Neural progenitor cell (in vitro differentiated cells): ENCODE results near the gene SLCO2B1. TPM values are rescaled to one million over a fixed set of nuclear protein-coding genes. Genes with fewer than 3 reads are reported as not detected.

Source experiments
- DNase-seq: peaks from one replicate; pipeline ENCODE4 v3.0.0-alpha.2; 2016; ENCODE audit warnings: low spot score
- H2AFZ ChIP-seq: fragments of 200-600 bp; sonication (generic); replicated peaks from 2 replicates; pipeline ENCODE4 v1.6.1; 2016; ENCODE audit warnings: antibody characterized with exemption
- H3F3A ChIP-seq: fragments of 200-600 bp; sonication (generic); 2 replicates; pipeline ENCODE4 v1.6.1; 2016; ENCODE audit warnings: antibody characterized with exemption, low read depth
- H3K27ac ChIP-seq: fragments of 200-600 bp; sonication (generic); 2 replicates; pipeline ENCODE4 v1.5.1; 2016; ENCODE audit warnings: mild to moderate bottlenecking
- H3K27me3 ChIP-seq: fragments of 200-600 bp; sonication (generic); 2 replicates; pipeline ENCODE4 v1.6.1; 2016; ENCODE audit warnings: mild to moderate bottlenecking, moderate library complexity
- H3K36me3 ChIP-seq: fragments of 200-600 bp; sonication (generic); 2 replicates; pipeline ENCODE4 v1.5.1; 2016
- H3K4me1 ChIP-seq: fragments of 200-600 bp; sonication (generic); 2 replicates; pipeline ENCODE4 v1.6.1; 2016; ENCODE audit warnings: mixed run types
- H3K4me2 ChIP-seq: fragments of 200-600 bp; sonication (generic); 2 replicates; pipeline ENCODE4 v1.6.1; 2016
- H3K4me3 ChIP-seq: fragments of 200-600 bp; sonication (generic); 2 replicates; pipeline ENCODE4 v1.5.1; 2016
- H3K79me2 ChIP-seq: fragments of 200-600 bp; sonication (generic); 2 replicates; pipeline ENCODE4 v1.6.1; 2016; ENCODE audit warnings: low read depth
- H3K9ac ChIP-seq: fragments of 200-600 bp; sonication (generic); 2 replicates; pipeline ENCODE4 v1.6.1; 2016
- H3K9me3 ChIP-seq: fragments of 200-600 bp; sonication (generic); 2 replicates; pipeline ENCODE4 v1.5.1; 2016; ENCODE audit warnings: low read depth
- H4K20me1 ChIP-seq: fragments of 200-600 bp; sonication (generic); 2 replicates; pipeline ENCODE4 v1.6.1; 2016; ENCODE audit warnings: low read depth
- H3K27ac Mint-ChIP-seq: 3 replicates; pipeline ENCODE4 v1.8.0; 2021; ENCODE audit warnings: mixed read lengths
- H3K27me3 Mint-ChIP-seq: 2 replicates; pipeline ENCODE4 v1.8.0; 2022; ENCODE audit warnings: low read depth, mild to moderate bottlenecking, inconsistent platforms, moderate library complexity, mixed read lengths; ENCODE audit not compliant: insufficient read depth
- H3K36me3 Mint-ChIP-seq: 3 replicates; pipeline ENCODE4 v1.8.0; 2021; ENCODE audit warnings: mixed read lengths
- H3K4me1 Mint-ChIP-seq: 3 replicates; pipeline ENCODE4 v1.8.0; 2021; ENCODE audit warnings: mixed read lengths
- H3K4me3 Mint-ChIP-seq: 3 replicates; pipeline ENCODE4 v1.8.0; 2021; ENCODE audit warnings: mild to moderate bottlenecking, moderate library complexity, mixed read lengths
- H3K9me3 Mint-ChIP-seq: 3 replicates; pipeline ENCODE4 v1.8.0; 2020; ENCODE audit warnings: mixed read lengths
- EZH2 ChIP-seq: fragments of 200-600 bp; sonication (generic); IDR thresholded peaks from 2 replicates; pipeline ENCODE4 v1.6.1; 2017; ENCODE audit warnings: antibody characterized with exemption, mild to moderate bottlenecking, moderate library complexity
- EZH2phosphoT487 ChIP-seq: fragments of 200-600 bp; sonication (generic); IDR thresholded peaks from 2 replicates; pipeline ENCODE4 v1.6.1; 2017; ENCODE audit warnings: antibody characterized with exemption
- total RNA-seq: library from RNA; depleted of rRNA; stranded (reverse); fragments of >200 nt; gene quantifications from 2 replicates; pipeline ENCODE4 v1.2.3, GENCODE V29; 2015; ENCODE audit warnings: low replicate concordance
- TF ChIP-seq, protein P1 (sequence below): fragments of 200-600 bp; sonication (generic); IDR thresholded peaks from 2 replicates; pipeline ENCODE4 v1.5.1; 2017; ENCODE audit warnings: antibody characterized with exemption, mild to moderate bottlenecking

Gene SLCO2B1
- total RNA-seq, 1 donor from 2014 or later = 0.07 TPM

- H3K27me3 ChIP-seq = no peaks in the 10 kb centered on the region
- no peak overlapping the region for H3K27ac Mint-ChIP-seq
- no peaks in the 10 kb centered on the region for H3K4me1 ChIP-seq
- no peaks in the 10 kb centered on the region for H4K20me1 ChIP-seq
- H3K9ac ChIP-seq = no peak overlapping the region
- no peak overlapping the region for H2AFZ ChIP-seq
- H3K36me3 ChIP-seq = no peaks in the 10 kb centered on the region
- H3K79me2 ChIP-seq = no peaks in the 10 kb centered on the region
- no peaks in the 10 kb centered on the region for H3K9me3 ChIP-seq
- H3K4me1 Mint-ChIP-seq = peaks cover 6% of the 10 kb centered on the region
- peaks cover 10% of the 10 kb centered on the region for H3K27me3 Mint-ChIP-seq
- no peaks in the 10 kb centered on the region for H3K36me3 Mint-ChIP-seq
- no peak overlapping the region for H3K4me3 ChIP-seq
- no peak overlapping the region for H3K4me3 Mint-ChIP-seq
- DNase-seq = no peak
- H3F3A ChIP-seq = no peaks in the 10 kb centered on the region
- H3K9me3 Mint-ChIP-seq = no peaks in the 10 kb centered on the region
- no peak overlapping the region for H3K4me2 ChIP-seq
- TF ChIP-seq EZH2 = no peak
- TF ChIP-seq EZH2phosphoT487 = no peak
- TF ChIP-seq, protein P1, sequence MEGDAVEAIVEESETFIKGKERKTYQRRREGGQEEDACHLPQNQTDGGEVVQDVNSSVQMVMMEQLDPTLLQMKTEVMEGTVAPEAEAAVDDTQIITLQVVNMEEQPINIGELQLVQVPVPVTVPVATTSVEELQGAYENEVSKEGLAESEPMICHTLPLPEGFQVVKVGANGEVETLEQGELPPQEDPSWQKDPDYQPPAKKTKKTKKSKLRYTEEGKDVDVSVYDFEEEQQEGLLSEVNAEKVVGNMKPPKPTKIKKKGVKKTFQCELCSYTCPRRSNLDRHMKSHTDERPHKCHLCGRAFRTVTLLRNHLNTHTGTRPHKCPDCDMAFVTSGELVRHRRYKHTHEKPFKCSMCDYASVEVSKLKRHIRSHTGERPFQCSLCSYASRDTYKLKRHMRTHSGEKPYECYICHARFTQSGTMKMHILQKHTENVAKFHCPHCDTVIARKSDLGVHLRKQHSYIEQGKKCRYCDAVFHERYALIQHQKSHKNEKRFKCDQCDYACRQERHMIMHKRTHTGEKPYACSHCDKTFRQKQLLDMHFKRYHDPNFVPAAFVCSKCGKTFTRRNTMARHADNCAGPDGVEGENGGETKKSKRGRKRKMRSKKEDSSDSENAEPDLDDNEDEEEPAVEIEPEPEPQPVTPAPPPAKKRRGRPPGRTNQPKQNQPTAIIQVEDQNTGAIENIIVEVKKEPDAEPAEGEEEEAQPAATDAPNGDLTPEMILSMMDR = no peak
- no peak overlapping the region for H3K27ac ChIP-seq
These were observed 73.2 kb downstream of the SLCO2B1 start for GRCh38 chr11:75223954-75224643.

DNA sequence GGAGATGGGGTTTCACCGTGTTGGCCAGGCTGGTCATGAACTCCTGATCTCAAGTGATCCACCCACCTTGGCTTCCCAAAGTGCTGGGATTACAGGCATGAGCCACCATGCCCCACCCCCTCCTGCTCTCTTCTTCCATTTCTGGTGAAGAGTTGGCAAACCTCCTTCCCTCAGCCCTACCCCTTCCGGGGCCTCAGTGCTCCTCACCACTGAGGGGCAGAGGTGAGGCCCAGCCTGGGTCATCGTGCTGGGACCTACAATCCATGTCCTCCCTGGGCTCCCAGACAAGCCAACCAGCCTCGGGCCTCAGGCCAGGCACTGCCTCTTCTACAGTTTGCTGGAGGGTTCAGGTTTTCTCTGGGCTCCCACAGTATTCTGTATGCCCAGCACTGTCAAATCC, 74.9 kb downstream of the SLCO2B1 start:
- H3K9me3 ChIP-seq = no peaks in the 10 kb centered on the region
- H4K20me1 ChIP-seq = no peaks in the 10 kb centered on the region
- no peaks in the 10 kb centered on the region for H3K9me3 Mint-ChIP-seq
- no peaks in the 10 kb centered on the region for H3K36me3 Mint-ChIP-seq
- H3K27me3 Mint-ChIP-seq = peaks cover 9% of the 10 kb centered on the region
- H3K27ac ChIP-seq = no peak overlapping the region
- no peaks in the 10 kb centered on the region for H3K36me3 ChIP-seq
- DNase-seq = no peak
- H2AFZ ChIP-seq = no peak overlapping the region
- no peak overlapping the region for H3K27ac Mint-ChIP-seq
- H3K4me3 Mint-ChIP-seq = no peak overlapping the region
- no peaks in the 10 kb centered on the region for H3K79me2 ChIP-seq
- no peak overlapping the region for H3K4me3 ChIP-seq
- no peak overlapping the region for H3K9ac ChIP-seq
- no peak overlapping the region for H3K4me2 ChIP-seq
- H3K4me1 ChIP-seq = no peaks in the 10 kb centered on the region
- TF ChIP-seq EZH2phosphoT487 (no peak), EZH2 (no peak)
- TF ChIP-seq, protein P1 = no peak
- no peaks in the 10 kb centered on the region for H3K27me3 ChIP-seq
- peaks cover 6% of the 10 kb centered on the region for H3K4me1 Mint-ChIP-seq
- no peaks in the 10 kb centered on the region for H3F3A ChIP-seq

DNA sequence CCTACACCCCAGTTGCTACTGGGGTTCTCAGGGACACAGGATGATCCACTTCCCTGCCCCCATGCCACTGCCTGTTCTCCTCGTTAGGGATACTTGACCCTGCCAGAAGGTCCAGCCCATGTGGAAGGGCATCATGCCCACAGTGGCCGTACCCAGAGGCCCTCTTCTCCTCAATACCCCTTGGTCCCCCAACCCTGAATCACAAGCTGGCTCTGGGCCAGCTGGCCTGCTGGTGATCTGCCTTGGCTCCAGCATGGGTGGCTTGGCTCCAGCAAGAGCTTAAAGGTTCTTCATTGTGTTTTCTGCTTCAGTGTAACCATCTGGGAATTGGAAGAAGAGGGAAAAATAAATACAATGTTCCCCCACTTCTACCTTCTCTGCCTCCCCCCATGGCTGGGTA, 78.6 kb downstream of the SLCO2B1 start:
- no peak overlapping the region for H2AFZ ChIP-seq
- H3K4me1 ChIP-seq = no peaks in the 10 kb centered on the region
- H3K27ac Mint-ChIP-seq = no peak overlapping the region
- no peak overlapping the region for H3K4me3 ChIP-seq
- H3K9me3 ChIP-seq = no peaks in the 10 kb centered on the region
- TF ChIP-seq EZH2 = no peak
- H3K27me3 Mint-ChIP-seq = peaks cover 14% of the 10 kb centered on the region
- no peaks in the 10 kb centered on the region for H3K36me3 Mint-ChIP-seq
- peaks cover 14% of the 10 kb centered on the region for H4K20me1 ChIP-seq
- peaks cover 6% of the 10 kb centered on the region for H3K4me1 Mint-ChIP-seq
- no peaks in the 10 kb centered on the region for H3K79me2 ChIP-seq
- no peak overlapping the region for H3K9ac ChIP-seq
- H3K27me3 ChIP-seq = no peaks in the 10 kb centered on the region
- H3K36me3 ChIP-seq = no peaks in the 10 kb centered on the region
- DNase-seq = no peak
- no peak overlapping the region for H3K4me2 ChIP-seq
- no peaks in the 10 kb centered on the region for H3K9me3 Mint-ChIP-seq
- H3K4me3 Mint-ChIP-seq = no peak overlapping the region
- H3K27ac ChIP-seq = no peak overlapping the region
- H3F3A ChIP-seq = no peaks in the 10 kb centered on the region

DNA sequence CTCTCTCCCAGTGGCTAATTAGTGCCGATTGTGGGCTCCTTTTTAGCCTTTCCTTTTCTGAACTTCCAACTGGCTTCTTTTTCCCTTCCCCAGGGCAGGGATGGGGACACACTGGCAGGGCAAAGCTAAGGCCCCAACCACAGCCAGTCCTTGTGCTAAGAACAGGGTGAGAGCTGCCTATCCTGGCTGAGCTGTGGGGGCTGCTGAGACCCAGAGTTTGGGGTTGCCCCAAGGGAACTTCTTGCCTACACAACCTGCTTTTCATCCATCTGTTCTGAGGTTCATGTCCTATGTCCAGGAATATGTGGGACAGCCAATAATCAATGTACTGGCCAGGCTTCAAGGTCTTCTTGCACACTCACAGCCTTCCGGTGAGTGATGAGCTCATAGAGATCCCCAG, 79.7 kb downstream of the SLCO2B1 start:
- Histone ChIP-seq H3K4me3 (no peak overlapping the region), H3K27ac (no peak overlapping the region), H3K4me2 (no peak overlapping the region), H3K27me3 (no peaks in the 10 kb centered on the region), H3K36me3 (no peaks in the 10 kb centered on the region), H3K4me1 (no peaks in the 10 kb centered on the region), H3K79me2 (no peaks in the 10 kb centered on the region), H3F3A (no peaks in the 10 kb centered on the region), H2AFZ (no peak overlapping the region), H3K9me3 (no peaks in the 10 kb centered on the region), H3K9ac (no peak overlapping the region), H4K20me1 (peaks cover 18% of the 10 kb centered on the region)
- Mint-ChIP-seq H3K27ac (no peak overlapping the region), H3K27me3 (peaks cover 8% of the 10 kb centered on the region), H3K9me3 (no peaks in the 10 kb centered on the region), H3K36me3 (no peaks in the 10 kb centered on the region), H3K4me1 (peaks cover 2% of the 10 kb centered on the region), H3K4me3 (no peak overlapping the region)
- no peak for DNase-seq
- no peak for TF ChIP-seq EZH2phosphoT487
- TF ChIP-seq, protein P1 = no peak
- no peak for TF ChIP-seq EZH2
